Loucy (cell line): ENCODE data around the gene CIB4.

Experiments
- H2AFZ ChIP-seq: fragments of 200-600 bp; sonication (generic); 2 replicates; pipeline ENCODE4 v1.6.0; 2016; ENCODE audit warnings: antibody characterized with exemption, mild to moderate bottlenecking, low read length, moderate library complexity
- H3F3A ChIP-seq: fragments of 200-600 bp; 2 replicates; pipeline ENCODE4 v1.6.0; 2016; ENCODE audit warnings: antibody characterized with exemption, low read depth, mild to moderate bottlenecking
- H3K27me3 ChIP-seq: fragments of 200-600 bp; sonication (generic); 2 replicates; pipeline ENCODE4 v1.6.1; 2014; ENCODE audit warnings: low read length, mild to moderate bottlenecking; ENCODE audit not compliant: insufficient read depth, poor library complexity, severe bottlenecking
- H3K36me3 ChIP-seq: fragments of 200-600 bp; sonication (generic); 2 replicates; pipeline ENCODE4 v1.6.1; 2016; ENCODE audit warnings: low read length; ENCODE audit not compliant: insufficient read depth
- H3K4me1 ChIP-seq: fragments of 200-600 bp; sonication (generic); 2 replicates; pipeline ENCODE4 v1.5.1; 2014; ENCODE audit warnings: low read length, mild to moderate bottlenecking; ENCODE audit not compliant: insufficient read depth, poor library complexity, severe bottlenecking
- H3K4me2 ChIP-seq: fragments of 200-600 bp; sonication (generic); 2 replicates; pipeline ENCODE4 v1.6.0; 2014; ENCODE audit warnings: antibody characterized with exemption, low read length, low read depth, mild to moderate bottlenecking; ENCODE audit not compliant: poor library complexity, severe bottlenecking
- H3K4me3 ChIP-seq: fragments of 200-600 bp; sonication (generic); 2 replicates; pipeline ENCODE4 v1.5.1; 2014; ENCODE audit warnings: low read length, mild to moderate bottlenecking, mixed read lengths; ENCODE audit not compliant: poor library complexity, severe bottlenecking
- H3K79me2 ChIP-seq: fragments of 200-600 bp; sonication (generic); 2 replicates; pipeline ENCODE4 v1.6.1; 2014; ENCODE audit warnings: low read length; ENCODE audit not compliant: insufficient read depth
- H3K9ac ChIP-seq: fragments of 200-600 bp; sonication (generic); 2 replicates; pipeline ENCODE4 v1.6.0; 2014; ENCODE audit warnings: mild to moderate bottlenecking, low read depth, low read length, moderate library complexity; ENCODE audit not compliant: poor library complexity, severe bottlenecking
- H3K9me2 ChIP-seq: fragments of 200-600 bp; sonication (generic); replicated peaks from 2 replicates; pipeline ENCODE4 v1.6.1; 2016; ENCODE audit warnings: low read depth, low read length, mixed read lengths
- H3K9me3 ChIP-seq: fragments of 200-600 bp; sonication (generic); 2 replicates; pipeline ENCODE4 v1.6.1; 2014; ENCODE audit warnings: mild to moderate bottlenecking, antibody characterized with exemption, low read length, low read depth; ENCODE audit not compliant: insufficient read depth
- H4K20me1 ChIP-seq: fragments of 200-600 bp; sonication (generic); 2 replicates; pipeline ENCODE4 v1.6.0; 2014; ENCODE audit warnings: antibody characterized with exemption, low read length, mild to moderate bottlenecking; ENCODE audit not compliant: insufficient read depth, poor library complexity, severe bottlenecking
- EZH2phosphoT487 ChIP-seq: fragments of 200-600 bp; IDR thresholded peaks from 2 replicates; pipeline ENCODE4 v1.6.1; 2018; ENCODE audit warnings: antibody characterized with exemption, mild to moderate bottlenecking, moderate library complexity, borderline replicate concordance
- TF ChIP-seq, protein P1 (sequence below): fragments of 200-600 bp; sonication (generic); conservative IDR thresholded peaks from 2 replicates; pipeline ENCODE4 v1.5.1; 2014; ENCODE audit warnings: mild to moderate bottlenecking, antibody characterized with exemption, low read length

Gene CIB4

DNA sequence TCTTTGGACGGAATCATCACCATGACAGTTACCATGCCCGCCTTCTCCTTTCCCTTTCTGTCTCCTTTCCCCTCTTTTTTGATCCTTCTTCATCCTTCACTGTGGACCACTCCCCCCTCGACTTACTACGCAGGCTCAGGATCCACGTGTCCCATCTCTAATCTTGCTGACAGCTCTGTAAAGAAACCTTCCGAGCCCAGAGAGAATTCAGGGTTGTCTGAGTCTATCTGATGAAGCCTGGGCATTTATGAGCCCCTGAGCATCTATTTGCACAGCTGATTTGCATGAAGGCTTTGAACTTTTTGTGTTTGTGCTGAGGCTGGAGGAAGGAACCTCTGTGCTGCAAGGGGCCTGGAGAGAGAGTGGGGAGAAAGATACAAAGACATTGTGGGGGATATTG, 50.7 kb downstream of the CIB4 start:
- H3K27me3 ChIP-seq: no peaks in the 10 kb centered on the region
- H3K79me2 ChIP-seq: no peaks in the 10 kb centered on the region
- no peaks in the 10 kb centered on the region for H3K9me2 ChIP-seq
- peaks cover 9% of the 10 kb centered on the region for H3K4me1 ChIP-seq
- H3K36me3 ChIP-seq: no peaks in the 10 kb centered on the region
- no peaks in the 10 kb centered on the region for H4K20me1 ChIP-seq
- H3K9ac ChIP-seq: no peak overlapping the region
- H3K4me3 ChIP-seq: no peak overlapping the region
- no peak overlapping the region for H2AFZ ChIP-seq
- H3K9me3 ChIP-seq: no peaks in the 10 kb centered on the region
- no peak overlapping the region for H3K4me2 ChIP-seq
- H3F3A ChIP-seq: no peaks in the 10 kb centered on the region
- TF ChIP-seq EZH2phosphoT487: no peak
- TF ChIP-seq, protein P1, sequence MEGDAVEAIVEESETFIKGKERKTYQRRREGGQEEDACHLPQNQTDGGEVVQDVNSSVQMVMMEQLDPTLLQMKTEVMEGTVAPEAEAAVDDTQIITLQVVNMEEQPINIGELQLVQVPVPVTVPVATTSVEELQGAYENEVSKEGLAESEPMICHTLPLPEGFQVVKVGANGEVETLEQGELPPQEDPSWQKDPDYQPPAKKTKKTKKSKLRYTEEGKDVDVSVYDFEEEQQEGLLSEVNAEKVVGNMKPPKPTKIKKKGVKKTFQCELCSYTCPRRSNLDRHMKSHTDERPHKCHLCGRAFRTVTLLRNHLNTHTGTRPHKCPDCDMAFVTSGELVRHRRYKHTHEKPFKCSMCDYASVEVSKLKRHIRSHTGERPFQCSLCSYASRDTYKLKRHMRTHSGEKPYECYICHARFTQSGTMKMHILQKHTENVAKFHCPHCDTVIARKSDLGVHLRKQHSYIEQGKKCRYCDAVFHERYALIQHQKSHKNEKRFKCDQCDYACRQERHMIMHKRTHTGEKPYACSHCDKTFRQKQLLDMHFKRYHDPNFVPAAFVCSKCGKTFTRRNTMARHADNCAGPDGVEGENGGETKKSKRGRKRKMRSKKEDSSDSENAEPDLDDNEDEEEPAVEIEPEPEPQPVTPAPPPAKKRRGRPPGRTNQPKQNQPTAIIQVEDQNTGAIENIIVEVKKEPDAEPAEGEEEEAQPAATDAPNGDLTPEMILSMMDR: no peak

DNA sequence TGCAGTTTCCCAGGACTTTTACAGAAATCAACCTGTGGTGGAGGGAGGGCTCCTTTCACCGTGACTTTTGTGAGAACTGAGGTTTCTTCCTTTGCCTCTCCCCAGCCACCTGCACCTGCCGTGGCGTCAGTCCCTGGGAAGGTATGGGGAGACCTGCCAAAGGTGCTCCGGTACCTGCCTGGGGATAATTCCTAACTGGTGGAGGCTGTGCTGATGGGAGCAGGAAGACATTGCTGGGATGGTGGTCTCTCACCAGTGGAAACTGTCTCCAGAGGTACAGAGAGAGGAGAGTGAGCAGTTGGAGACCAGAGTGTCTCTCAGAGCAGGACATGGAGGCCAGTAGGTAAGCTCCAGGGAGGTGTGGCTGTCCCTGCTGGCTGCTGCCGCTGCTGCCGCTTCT, 52.6 kb downstream of the CIB4 start:
- Histone ChIP-seq H3K4me3 (no peak overlapping the region), H3K4me2 (no peak overlapping the region), H3K36me3 (no peaks in the 10 kb centered on the region), H3K79me2 (no peaks in the 10 kb centered on the region), H4K20me1 (no peaks in the 10 kb centered on the region), H3F3A (no peaks in the 10 kb centered on the region), H3K9me2 (no peaks in the 10 kb centered on the region), H3K9me3 (no peaks in the 10 kb centered on the region), H3K4me1 (peaks cover 9% of the 10 kb centered on the region), H3K9ac (no peak overlapping the region), H3K27me3 (no peaks in the 10 kb centered on the region), H2AFZ (no peak overlapping the region)
- TF ChIP-seq, protein P1: no peak
- no peak for TF ChIP-seq EZH2phosphoT487

DNA sequence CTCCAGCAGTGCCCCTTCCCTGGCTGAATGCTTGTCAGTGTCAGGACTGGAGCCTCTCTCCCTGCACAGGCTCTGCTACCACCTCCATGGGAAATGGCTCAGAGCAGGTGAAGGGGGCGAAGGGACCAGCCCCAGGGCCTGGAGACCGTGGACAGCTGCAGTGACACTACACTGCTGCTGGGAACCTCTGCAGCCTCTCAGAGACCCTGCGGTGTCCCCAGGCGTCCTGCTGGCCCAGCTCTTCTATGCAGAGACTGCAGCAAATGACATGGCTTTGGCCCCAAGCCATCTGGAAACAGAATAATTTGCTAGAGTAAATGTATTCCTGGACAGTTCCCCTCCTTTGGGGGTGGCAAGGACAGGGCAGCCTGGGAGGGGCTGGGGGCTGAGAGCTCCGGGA, 53.2 kb downstream of the CIB4 start:
- H3K4me3 ChIP-seq: no peak overlapping the region
- H3K27me3 ChIP-seq: no peaks in the 10 kb centered on the region
- no peaks in the 10 kb centered on the region for H3K36me3 ChIP-seq
- H3K4me1 ChIP-seq: peaks cover 9% of the 10 kb centered on the region
- no peak for TF ChIP-seq EZH2phosphoT487
- TF ChIP-seq, protein P1: no peak
- no peaks in the 10 kb centered on the region for H4K20me1 ChIP-seq
- no peaks in the 10 kb centered on the region for H3K79me2 ChIP-seq
- no peak overlapping the region for H3K4me2 ChIP-seq
- H2AFZ ChIP-seq: no peak overlapping the region
- H3K9ac ChIP-seq: no peak overlapping the region
- no peaks in the 10 kb centered on the region for H3F3A ChIP-seq
- no peaks in the 10 kb centered on the region for H3K9me3 ChIP-seq
- no peaks in the 10 kb centered on the region for H3K9me2 ChIP-seq
